HepG2 (cell line): ENCODE data around the gene PTK7. TPM values are rescaled to one million over a fixed set of nuclear protein-coding genes. Genes with fewer than 3 reads are reported as not detected.

ENCODE experiments used
- CSRNP2 ChIP-seq: sonication (generic); formaldehyde crosslinking; conservative IDR thresholded peaks from 2 replicates; pipeline ENCODE4 v1.8.0; 2022; ENCODE audit warnings: low read depth, missing genetic modification reagents
- EEA1 ChIP-seq: sonication (generic); formaldehyde crosslinking; IDR thresholded peaks from 2 replicates; pipeline ENCODE4 v1.5.1; 2020; ENCODE audit warnings: mild to moderate bottlenecking, missing genetic modification reagents, borderline replicate concordance
- GABPB1 ChIP-seq: IDR thresholded peaks from 2 replicates; pipeline ENCODE4 v1.6.1; 2016; ENCODE audit warnings: mild to moderate bottlenecking, missing genetic modification reagents, moderate library complexity, missing compliant biosample characterization
- JUN ChIP-seq: sonication (generic); formaldehyde crosslinking; IDR thresholded peaks from 2 replicates; pipeline ENCODE4 v1.4.0; 2020; ENCODE audit warnings: mild to moderate bottlenecking, missing genetic modification reagents
- SYNCRIP ChIP-seq: fragments of 200-400 bp; formaldehyde crosslinking; IDR thresholded peaks from 2 replicates; pipeline ENCODE4 v1.6.1; 2018; ENCODE audit warnings: mild to moderate bottlenecking, low read depth, low read length; ENCODE audit not compliant: insufficient read depth
- TBX2 ChIP-seq: sonication (generic); formaldehyde crosslinking; IDR thresholded peaks from 2 replicates; pipeline ENCODE4 v1.5.0; 2020; ENCODE audit warnings: missing genetic modification reagents, mild to moderate bottlenecking, borderline replicate concordance
- TEF ChIP-seq: sonication (generic); formaldehyde crosslinking; IDR thresholded peaks from 2 replicates; pipeline ENCODE4 v1.5.0; 2020; ENCODE audit warnings: missing genetic modification reagents
- ZGPAT ChIP-seq: IDR thresholded peaks from 2 replicates; pipeline ENCODE4 v1.6.1; 2016; ENCODE audit warnings: mild to moderate bottlenecking
- ZNF646 ChIP-seq: sonication (generic); formaldehyde crosslinking; IDR thresholded peaks from 2 replicates; pipeline ENCODE4 v1.9.0; 2021; ENCODE audit warnings: mild to moderate bottlenecking, missing genetic modification reagents
- polyA plus RNA-seq, 8 experiments: library from polyadenylated mRNA; depleted of rRNA in 3 of 8; stranded (reverse) in 7 of 8; unstranded in 1 of 8; fragments of >200 nt; fragmentation: Illumina TruSeq in 4 of 8; extraction: Trizol in 4 of 8; gene quantifications; 2 replicates each; pipeline versions ENCODE4 v1.2.1 to v1.2.3, GENCODE V29; 2011 to 2016; ENCODE audit warnings: low read depth in 4 of 8, missing spikeins in 1 of 8, mixed read lengths in 1 of 8; ENCODE audit not compliant: insufficient read depth in 1 of 8
- total RNA-seq, 5 experiments: library from RNA; depleted of rRNA; stranded (reverse); fragments of >200 nt; fragmentation: Illumina TruSeq; extraction: Trizol; gene quantifications; 2 replicates each; pipeline ENCODE4 v1.2.3, GENCODE V29; 2016; ENCODE audit warnings: low read depth in 1 of 5
- TF ChIP-seq, protein P1 (sequence below), 2 experiments: sonication (generic) in 1 of 2; formaldehyde crosslinking in 1 of 2; IDR thresholded peaks; 2 replicates each; pipeline versions ENCODE4 v1.4.0 to v1.6.1; 2018 to 2020; ENCODE audit warnings: missing genetic modification reagents in 2 of 2, borderline replicate concordance in 1 of 2, low read depth in 1 of 2, mild to moderate bottlenecking in 1 of 2, missing biosample characterization in 1 of 2

PTK7 gene
- total and polyA plus RNA-seq, 2 of the 13 experiments (the other 11 are each of a cell fraction or from before 2014, with no cell fraction given): 98.5 to 99.8 TPM

DNA sequence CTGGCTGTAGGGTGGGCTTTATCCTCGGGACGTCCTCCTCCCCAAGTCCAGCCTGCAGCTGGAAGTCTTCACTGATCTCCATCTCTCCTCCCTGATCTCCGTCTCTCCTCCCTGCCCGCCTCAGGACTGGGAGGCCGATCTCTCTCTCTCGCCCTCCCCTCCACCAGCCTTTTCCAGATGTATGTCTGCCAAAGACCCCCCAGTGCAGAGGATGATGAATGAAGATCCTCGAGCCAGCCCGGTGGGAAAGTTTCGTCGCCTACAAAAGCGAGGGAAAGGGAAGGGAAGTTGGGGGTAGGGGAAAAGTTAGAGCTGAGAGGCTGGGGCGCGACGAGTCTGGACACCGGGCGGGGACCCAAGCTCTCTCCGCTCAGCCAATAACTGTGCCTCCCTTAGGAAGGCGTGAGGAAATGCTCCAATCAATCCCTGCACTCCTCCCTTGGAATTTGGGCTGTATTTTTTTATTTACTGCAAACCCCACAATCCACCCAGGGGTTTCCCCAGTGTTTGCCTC lies 94.4 kb downstream of the PTK7 start (continued):
- TF ChIP-seq TBX2 (CRISPR knock-in tag): 0 out of 2 replicates have a peak, but pooled peaks have one; percentile 44
- TF ChIP-seq GABPB1 (CRISPR knock-in tag): no peak
- TF ChIP-seq ZGPAT (CRISPR knock-in tag): no peak
- TF ChIP-seq CSRNP2 (CRISPR knock-in tag): no peak
- no peak for TF ChIP-seq EEA1 (CRISPR knock-in tag)
- TF ChIP-seq, protein P1, sequence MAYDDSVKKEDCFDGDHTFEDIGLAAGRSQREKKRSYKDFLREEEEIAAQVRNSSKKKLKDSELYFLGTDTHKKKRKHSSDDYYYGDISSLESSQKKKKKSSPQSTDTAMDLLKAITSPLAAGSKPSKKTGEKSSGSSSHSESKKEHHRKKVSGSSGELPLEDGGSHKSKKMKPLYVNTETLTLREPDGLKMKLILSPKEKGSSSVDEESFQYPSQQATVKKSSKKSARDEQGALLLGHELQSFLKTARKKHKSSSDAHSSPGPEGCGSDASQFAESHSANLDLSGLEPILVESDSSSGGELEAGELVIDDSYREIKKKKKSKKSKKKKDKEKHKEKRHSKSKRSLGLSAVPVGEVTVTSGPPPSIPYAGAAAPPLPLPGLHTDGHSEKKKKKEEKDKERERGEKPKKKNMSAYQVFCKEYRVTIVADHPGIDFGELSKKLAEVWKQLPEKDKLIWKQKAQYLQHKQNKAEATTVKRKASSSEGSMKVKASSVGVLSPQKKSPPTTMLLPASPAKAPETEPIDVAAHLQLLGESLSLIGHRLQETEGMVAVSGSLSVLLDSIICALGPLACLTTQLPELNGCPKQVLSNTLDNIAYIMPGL (CRISPR knock-in tag; IDR thresholded peaks at IDR 0.05; ENCODE audit: borderline replicate concordance in 1 of 2, low read depth in 1 of 2): 0 out of 4 replicates have a peak, but pooled peaks have one; percentile 11 to 34
- TF ChIP-seq JUN (CRISPR knock-in tag): no peak
- no peak for TF ChIP-seq TEF (CRISPR knock-in tag)
- TF ChIP-seq ZNF646 (CRISPR knock-in tag): no peak
- no peak for TF ChIP-seq SYNCRIP
